Spleen (tissue), 11 donors: ENCODE measurements around the gene EPB41. TPM values are rescaled to one million over a fixed set of nuclear protein-coding genes. Genes with fewer than 3 reads are reported as not detected.
"Not testable (repeated sequence)": the region's sequence is repeated elsewhere in the genome, so short reads cannot be mapped to it uniquely, and the experiment has no call there.

Experiments
- DNase-seq: peaks from one replicate; pipeline ENCODE4 v3.0.0-alpha.2; 2020
- H3K27ac ChIP-seq, 8 donors: fragments of 200-600 bp; sonication (generic) in 7 of 8; 1 replicate in 4 of 8; 2 replicates in 4 of 8; pipeline versions ENCODE4 v1.5.0 to v1.8.0; 2016 to 2021; ENCODE audit warnings: inconsistent platforms in 4 of 8, mild to moderate bottlenecking in 4 of 8, moderate library complexity in 1 of 8
- H3K27me3 ChIP-seq, 7 donors: fragments of 200-600 bp; sonication (generic) in 6 of 7; replicated peaks in 1 of 7; 1 replicate in 4 of 7; 2 replicates in 3 of 7; pipeline versions ENCODE4 v1.5.0 to v1.8.0; 2016 to 2021; ENCODE audit warnings: inconsistent platforms in 3 of 7, mild to moderate bottlenecking in 1 of 7
- H3K36me3 ChIP-seq, 6 donors: fragments of 200-600 bp; sonication (generic) in 5 of 6; 1 replicate in 4 of 6; 2 replicates in 2 of 6; pipeline versions ENCODE4 v1.5.0 to v1.8.0; 2016 to 2021; ENCODE audit warnings: inconsistent platforms in 2 of 6
- H3K4me1 ChIP-seq, 6 donors: fragments of 200-600 bp; sonication (generic) in 5 of 6; 1 replicate in 3 of 6; 2 replicates in 3 of 6; pipeline versions ENCODE4 v1.5.0 to v1.8.0; 2016 to 2021; ENCODE audit warnings: inconsistent platforms in 3 of 6
- H3K4me3 ChIP-seq, 8 donors: fragments of 200-600 bp; sonication (generic) in 7 of 8; 1 replicate in 4 of 8; 2 replicates in 4 of 8; pipeline versions ENCODE4 v1.5.0 to v1.8.0; 2016 to 2021; ENCODE audit warnings: inconsistent platforms in 4 of 8, mild to moderate bottlenecking in 4 of 8, moderate library complexity in 2 of 8
- H3K9me3 ChIP-seq, 8 donors: fragments of 200-600 bp; sonication (generic) in 7 of 8; 1 replicate in 4 of 8; 2 replicates in 4 of 8; pipeline versions ENCODE4 v1.5.0 to v1.8.0; 2016 to 2021; ENCODE audit warnings: inconsistent platforms in 4 of 8
- POLR2A ChIP-seq, 3 donors: fragments of 450-650 bp; IDR thresholded peaks; one replicate each; pipeline ENCODE4 v1.5.1; 2017; ENCODE audit warnings: antibody characterized with exemption in 3 of 3, mild to moderate bottlenecking in 1 of 3
- POLR2AphosphoS5 ChIP-seq, 3 donors: sonication (generic); formaldehyde crosslinking; IDR thresholded peaks; one replicate each; pipeline ENCODE4 v1.5.1; 2017; ENCODE audit warnings: antibody characterized with exemption in 3 of 3
- WGBS, 5 donors: extraction: QIAGEN DNeasy Blood & Tissue Kit in 3 of 5; methylation state at CpG; one replicate each; pipeline versions ENCODE4 v1.1.5 to v1.1.7; 2013 to 2018; 5-methylcytosine and 5-hydroxymethylcytosine counted together
- intact Hi-C: fragments of 100-400 bp; cut with DNase I; formaldehyde crosslinking; loops from one replicate; pipeline ENCODE4 v1.15.0; 2023; ENCODE audit warnings: low total_unique reads
- polyA plus RNA-seq, 3 donors: library from polyadenylated mRNA; stranded (reverse); fragments of 200-250 nt; gene quantifications; one replicate each; pipeline ENCODE4 v1.2.1, GENCODE V29; 2013
- total RNA-seq, 7 donors: library from RNA; depleted of rRNA in 3 of 7; stranded (reverse); fragments of >200 nt in 3 of 7; fragmentation: NEBNext Ultra II Directional in 4 of 7; extraction: Animal tissue kit (Norgen Biotek cat#: 25700) in 4 of 7; gene quantifications; one replicate each; pipeline versions ENCODE4 v1.1.0 to v1.2.1, GENCODE V29; 2016 to 2021
- TF ChIP-seq, protein P1 (sequence below), 11 experiments: fragments of 200-600 bp in 7 of 11; fragments of 450-650 bp in 4 of 11; sonication (generic) in 4 of 11; IDR thresholded peaks in 8 of 11; conservative IDR thresholded peaks in 3 of 11; 1 replicate in 7 of 11; 2 replicates in 4 of 11; pipeline versions ENCODE4 v1.4.0 to v1.8.0; 2016 to 2021; ENCODE audit warnings: antibody characterized with exemption in 11 of 11, inconsistent platforms in 4 of 11, mild to moderate bottlenecking in 1 of 11
- donor health status: healthy with polysubstance abuse.
- donor health status: DM: no; HTN: no; CAD: no; lungs with moderate emphysema.
- donor health status: DM: no; HTN: no; CAD: no.
- donor health status: Bipolar disorder and iron deficiency.
- donor health status: healthy.
- donor health status: DM: no; HTN: no; CAD: no.
- donor health status: DM: yes; HTN: yes; CAD: no.

Gene EPB41
- total and polyA plus RNA-seq, 10 donors = 6.3 to 156 (median 58.8) TPM

DNA sequence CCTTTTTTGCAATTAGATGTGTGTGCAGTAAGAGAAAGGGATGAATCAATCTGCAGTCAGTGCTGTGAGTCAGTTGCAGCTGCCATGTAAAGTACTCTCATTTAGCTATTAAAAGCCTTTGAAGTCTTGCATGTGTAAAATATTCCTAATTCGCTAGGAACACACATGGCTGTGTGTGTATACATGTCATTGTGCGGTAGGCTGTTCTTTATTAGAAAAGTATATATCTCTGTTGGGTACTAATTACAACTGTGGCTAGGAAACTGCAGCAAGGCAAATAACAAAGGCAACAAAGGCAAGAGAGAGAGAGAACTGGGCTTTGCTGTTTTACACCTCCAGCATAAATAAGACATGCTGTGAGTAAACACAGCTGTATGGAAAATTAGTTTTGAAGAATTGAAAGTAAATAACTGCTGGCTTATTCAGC lies 41.7 kb downstream of the EPB41 start:
- no peak for DNase-seq
- H3K4me1 ChIP-seq = peaks cover 0 to 23% (median 0%) of the 10 kb centered on the region in 6 donors
- 90 to 95% (median 94%) methylated on average over 2 of the region's 2 CpGs for WGBS, 5 donors
- TF ChIP-seq POLR2A (IDR thresholded peaks at IDR 0.05) (no peak), POLR2AphosphoS5 (IDR thresholded peaks at IDR 0.05) (no peak)
- TF ChIP-seq, protein P1, sequence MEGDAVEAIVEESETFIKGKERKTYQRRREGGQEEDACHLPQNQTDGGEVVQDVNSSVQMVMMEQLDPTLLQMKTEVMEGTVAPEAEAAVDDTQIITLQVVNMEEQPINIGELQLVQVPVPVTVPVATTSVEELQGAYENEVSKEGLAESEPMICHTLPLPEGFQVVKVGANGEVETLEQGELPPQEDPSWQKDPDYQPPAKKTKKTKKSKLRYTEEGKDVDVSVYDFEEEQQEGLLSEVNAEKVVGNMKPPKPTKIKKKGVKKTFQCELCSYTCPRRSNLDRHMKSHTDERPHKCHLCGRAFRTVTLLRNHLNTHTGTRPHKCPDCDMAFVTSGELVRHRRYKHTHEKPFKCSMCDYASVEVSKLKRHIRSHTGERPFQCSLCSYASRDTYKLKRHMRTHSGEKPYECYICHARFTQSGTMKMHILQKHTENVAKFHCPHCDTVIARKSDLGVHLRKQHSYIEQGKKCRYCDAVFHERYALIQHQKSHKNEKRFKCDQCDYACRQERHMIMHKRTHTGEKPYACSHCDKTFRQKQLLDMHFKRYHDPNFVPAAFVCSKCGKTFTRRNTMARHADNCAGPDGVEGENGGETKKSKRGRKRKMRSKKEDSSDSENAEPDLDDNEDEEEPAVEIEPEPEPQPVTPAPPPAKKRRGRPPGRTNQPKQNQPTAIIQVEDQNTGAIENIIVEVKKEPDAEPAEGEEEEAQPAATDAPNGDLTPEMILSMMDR (IDR thresholded peaks at IDR 0.05 in 8 of 11, conservative IDR thresholded peaks at IDR 0.05 in 3 of 11) = no peak
- no peak overlapping the region for H3K27ac ChIP-seq
- H3K9me3 ChIP-seq = no peaks in the 10 kb centered on the region
- no peak overlapping the region for H3K4me3 ChIP-seq
- intact Hi-C loops = no loop called here
- H3K27me3 ChIP-seq = no peaks in the 10 kb centered on the region
- H3K36me3 ChIP-seq = no peaks in the 10 kb centered on the region

DNA sequence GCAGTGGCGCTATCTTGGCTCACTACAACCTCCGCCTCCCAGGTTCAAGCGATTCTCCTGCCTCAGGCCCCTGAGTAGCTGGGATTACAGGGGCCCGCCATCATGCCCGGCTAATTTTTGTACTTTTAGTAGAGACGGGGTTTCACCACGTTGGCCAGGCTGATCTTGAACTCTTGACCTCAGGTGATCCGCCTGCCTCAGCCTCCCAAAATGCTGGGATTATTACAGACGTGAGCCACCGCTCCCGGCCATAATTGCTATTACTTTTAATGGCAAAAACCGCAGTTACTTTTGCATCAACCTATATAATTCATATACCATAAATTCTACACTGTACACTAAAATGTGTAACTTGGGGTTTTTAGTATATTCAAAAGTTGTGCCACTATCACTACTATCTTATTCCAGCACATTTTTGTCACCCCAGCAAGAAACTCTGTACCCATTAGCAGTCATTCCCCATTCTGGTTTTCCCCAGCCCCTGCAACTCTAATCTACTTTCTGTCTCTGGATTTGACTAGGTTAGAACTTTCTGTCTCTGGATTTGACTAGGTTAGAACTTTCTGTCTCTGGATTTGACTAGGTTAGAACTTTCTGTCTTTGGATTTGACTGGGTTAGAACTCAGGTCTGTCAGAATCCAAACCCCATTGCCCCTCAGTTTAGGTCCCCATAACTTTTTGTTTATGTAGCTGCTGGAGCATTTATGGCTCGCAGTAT lies 47.9 kb downstream of the EPB41 start:
- 77 to 86% (median 80%) methylated on average over 13 of the region's 13 CpGs for WGBS, 5 donors
- H3K4me3 ChIP-seq, H3K9me3 ChIP-seq, H3K36me3 ChIP-seq, DNase-seq, H3K27ac ChIP-seq, H3K27me3 ChIP-seq, intact Hi-C loops: not testable (repeated sequence)
- peaks cover 0 to 45% (median 0%) of the 10 kb centered on the region in 6 donors for H3K4me1 ChIP-seq

- no peaks in the 10 kb centered on the region for H3K36me3 ChIP-seq
- H3K27me3 ChIP-seq = no peaks in the 10 kb centered on the region
- no peak overlapping the region for H3K27ac ChIP-seq
- whole genome bisulfite sequencing, 5 donors = 88 to 100% (median 95%) methylated on average over 1 of the region's 1 CpG
- no peak overlapping the region for H3K4me3 ChIP-seq
- TF ChIP-seq, protein P1 (IDR thresholded peaks at IDR 0.05 in 8 of 11, conservative IDR thresholded peaks at IDR 0.05 in 3 of 11) = no peak
- no peak for TF ChIP-seq POLR2A (IDR thresholded peaks at IDR 0.05)
- no peak for TF ChIP-seq POLR2AphosphoS5 (IDR thresholded peaks at IDR 0.05)
- intact Hi-C loops = no loop called here
- no peaks in the 10 kb centered on the region for H3K9me3 ChIP-seq
- DNase-seq = no peak
- H3K4me1 ChIP-seq = peaks cover 0 to 34% (median 0%) of the 10 kb centered on the region in 6 donors
Measured at GRCh38 chr1:28965271-28965870, 51.0 kb downstream of the EPB41 start.

- Histone ChIP-seq H3K27ac (no peak overlapping the region), H3K4me3 (no peak overlapping the region), H3K27me3 (no peaks in the 10 kb centered on the region), H3K4me1 (peaks cover 0 to 27% (median 0%) of the 10 kb centered on the region in 6 donors), H3K9me3 (no peaks in the 10 kb centered on the region), H3K36me3 (no peaks in the 10 kb centered on the region)
- 67 to 78% (median 75%) methylated on average over 2 of the region's 2 CpGs for WGBS, 5 donors
- intact Hi-C loops = no loop called here
- TF ChIP-seq POLR2A (IDR thresholded peaks at IDR 0.05) = no peak
- TF ChIP-seq, protein P1 (IDR thresholded peaks at IDR 0.05 in 8 of 11, conservative IDR thresholded peaks at IDR 0.05 in 3 of 11) = no peak
- no peak for TF ChIP-seq POLR2AphosphoS5 (IDR thresholded peaks at IDR 0.05)
- DNase-seq = no peak
Measured at GRCh38 chr1:28966617-28967016, 52.2 kb downstream of the EPB41 start.
